ENCODE data around the gene CAPZA2.

The CAPZA2 gene

DNA sequence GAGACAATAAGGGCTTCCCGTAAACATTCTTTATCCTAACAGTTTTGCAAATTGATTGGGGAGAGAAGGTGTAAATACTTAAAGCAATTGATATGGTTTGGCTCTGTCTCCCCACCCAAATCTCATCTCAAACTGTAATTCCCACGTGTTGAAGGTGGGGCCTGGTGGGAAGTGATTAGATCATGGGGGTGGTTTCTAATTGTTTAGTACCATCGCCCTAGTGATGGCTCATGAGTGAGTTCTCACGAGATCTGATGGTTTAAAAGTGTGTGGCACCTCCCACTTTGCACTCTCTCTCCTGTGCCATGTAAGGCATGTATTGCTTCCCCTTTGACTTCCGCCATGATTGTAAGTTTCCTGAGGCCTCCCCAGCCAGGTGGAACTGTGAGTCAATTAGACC, 22.1 kb upstream of the CAPZA2 start:
- H3K36me3 ChIP-seq (ENCODE audit: insufficient read depth, low read length) = no peaks in the 10 kb centered on the region
- no peaks in the 10 kb centered on the region for H3K4me1 ChIP-seq (ENCODE audit: insufficient read depth, low read length)
- no peaks in the 10 kb centered on the region for H3K9me3 ChIP-seq (ENCODE audit: control insufficient read depth, insufficient read depth, low read length)
- H3K9ac ChIP-seq (ENCODE audit: low read depth, low read length) = no peak overlapping the region

DNA sequence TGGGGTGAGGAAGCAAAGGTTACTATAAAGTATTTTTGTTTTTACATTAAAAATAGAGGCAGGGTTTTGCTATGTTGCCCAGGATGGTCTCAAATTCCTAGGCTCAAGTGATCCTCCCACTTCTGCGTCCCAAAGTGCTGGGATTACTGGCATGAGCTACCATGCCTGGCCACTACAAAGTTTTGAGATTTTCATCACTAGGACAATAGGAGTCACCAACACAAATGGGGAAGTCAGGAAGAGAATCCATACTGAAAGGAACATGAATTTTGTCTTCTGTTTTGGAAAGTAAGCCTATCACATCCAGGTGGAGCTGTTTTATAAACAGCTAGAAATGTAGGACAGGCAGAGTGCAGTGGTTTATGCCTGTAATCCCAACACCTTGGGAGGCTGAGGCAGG, 20.0 kb upstream of the CAPZA2 start:
- Histone ChIP-seq H3K36me3 (ENCODE audit: insufficient read depth, low read length) (no peaks in the 10 kb centered on the region), H3K9ac (ENCODE audit: low read depth, low read length) (no peak overlapping the region), H3K4me1 (ENCODE audit: insufficient read depth, low read length) (no peaks in the 10 kb centered on the region), H3K9me3 (ENCODE audit: control insufficient read depth, insufficient read depth, low read length) (no peaks in the 10 kb centered on the region)

DNA sequence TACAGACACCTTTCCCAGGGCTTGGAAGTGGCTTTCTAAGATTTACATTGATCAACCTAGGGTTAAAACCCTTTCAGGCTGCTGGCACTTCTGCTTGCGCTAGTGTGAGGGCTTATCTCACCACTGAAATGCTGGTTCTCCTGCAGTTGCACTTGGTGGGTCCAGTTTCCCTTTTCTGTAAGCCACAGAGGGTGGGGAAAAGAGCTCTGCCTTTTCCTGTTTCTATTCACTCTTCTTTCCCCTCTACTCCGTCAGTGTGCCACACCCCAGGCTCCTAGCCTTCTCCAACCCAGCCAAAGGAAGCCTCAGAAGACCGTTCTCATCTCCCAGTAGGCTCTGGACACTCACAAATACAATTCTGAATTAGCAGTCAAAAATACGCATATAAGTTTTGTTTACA, 19.0 kb upstream of the CAPZA2 start:
- H3K4me1 ChIP-seq (ENCODE audit: insufficient read depth, low read length) = no peaks in the 10 kb centered on the region
- H3K9ac ChIP-seq (ENCODE audit: low read depth, low read length) = no peak overlapping the region
- no peaks in the 10 kb centered on the region for H3K9me3 ChIP-seq (ENCODE audit: control insufficient read depth, insufficient read depth, low read length)
- no peaks in the 10 kb centered on the region for H3K36me3 ChIP-seq (ENCODE audit: insufficient read depth, low read length)

DNA sequence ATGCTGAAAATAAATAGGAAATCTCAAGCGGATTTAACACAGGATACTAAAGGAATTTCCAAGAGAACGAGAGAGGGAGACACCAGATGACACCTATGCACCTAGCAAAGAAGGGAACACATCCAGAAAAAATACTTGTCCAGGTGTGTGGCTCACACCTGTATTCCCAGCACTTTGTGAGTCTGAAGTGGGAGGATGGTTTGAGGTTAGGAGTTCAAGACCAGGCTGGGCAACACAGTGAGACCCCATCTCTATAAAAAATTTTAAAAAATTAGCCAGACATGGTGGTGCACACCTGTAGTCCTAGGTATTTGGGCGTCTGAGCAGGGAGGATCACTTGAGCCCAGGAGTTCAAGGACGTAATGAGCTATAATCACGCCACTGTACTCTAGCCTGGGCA, 11.2 kb upstream of the CAPZA2 start:
- Histone ChIP-seq H3K36me3 (ENCODE audit: insufficient read depth, low read length) (no peaks in the 10 kb centered on the region), H3K4me1 (ENCODE audit: insufficient read depth, low read length) (peaks cover 9% of the 10 kb centered on the region; the same call in 1 of the 2 replicates), H3K9ac (ENCODE audit: low read depth, low read length) (no peak overlapping the region), H3K9me3 (ENCODE audit: control insufficient read depth, insufficient read depth, low read length) (no peaks in the 10 kb centered on the region)

DNA sequence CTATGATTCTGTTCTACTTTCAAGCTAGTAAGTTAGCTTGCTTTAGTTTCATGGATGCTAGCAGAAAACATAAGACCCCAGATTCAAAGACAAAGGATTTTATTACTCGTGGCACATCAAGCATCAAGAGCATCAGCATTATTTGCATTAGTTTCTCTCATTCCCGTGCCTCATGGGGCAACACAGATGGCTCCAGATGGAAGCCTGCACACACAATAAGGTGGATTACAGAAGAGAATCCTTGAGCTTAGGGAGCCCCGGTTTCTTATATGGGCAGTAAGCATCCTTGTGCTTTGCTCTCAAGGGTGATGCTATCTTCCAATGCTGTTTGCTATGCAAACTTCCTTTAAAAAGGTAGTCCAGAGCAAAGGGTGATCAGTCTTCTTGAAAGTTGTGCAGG, 10.7 kb upstream of the CAPZA2 start:
- Histone ChIP-seq H3K36me3 (ENCODE audit: insufficient read depth, low read length) (no peaks in the 10 kb centered on the region), H3K9me3 (ENCODE audit: control insufficient read depth, insufficient read depth, low read length) (no peaks in the 10 kb centered on the region), H3K9ac (ENCODE audit: low read depth, low read length) (no peak overlapping the region), H3K4me1 (ENCODE audit: insufficient read depth, low read length) (peaks cover 9% of the 10 kb centered on the region; the same call in 1 of the 2 replicates)

DNA sequence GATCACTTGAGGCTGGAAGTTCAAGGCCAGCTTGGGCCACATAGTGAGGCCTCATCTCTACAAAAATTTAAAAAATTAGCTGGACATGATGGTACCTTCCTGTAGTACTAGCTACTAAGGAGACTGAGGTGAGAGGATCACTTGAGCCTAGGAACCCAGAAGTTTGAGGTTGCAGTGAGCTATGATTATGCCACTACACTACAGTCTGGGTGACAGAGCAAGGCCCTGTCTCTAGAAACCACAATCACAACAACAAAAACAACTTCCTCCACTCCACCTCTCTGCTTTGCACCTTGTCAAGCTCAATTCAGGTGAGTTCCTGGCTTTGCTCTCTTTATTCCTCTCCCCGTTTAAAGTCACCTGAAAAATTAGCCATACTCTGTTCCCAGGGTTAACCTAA, 8.3 kb upstream of the CAPZA2 start:
- no peaks in the 10 kb centered on the region for H3K9me3 ChIP-seq (ENCODE audit: control insufficient read depth, insufficient read depth, low read length)

DNA sequence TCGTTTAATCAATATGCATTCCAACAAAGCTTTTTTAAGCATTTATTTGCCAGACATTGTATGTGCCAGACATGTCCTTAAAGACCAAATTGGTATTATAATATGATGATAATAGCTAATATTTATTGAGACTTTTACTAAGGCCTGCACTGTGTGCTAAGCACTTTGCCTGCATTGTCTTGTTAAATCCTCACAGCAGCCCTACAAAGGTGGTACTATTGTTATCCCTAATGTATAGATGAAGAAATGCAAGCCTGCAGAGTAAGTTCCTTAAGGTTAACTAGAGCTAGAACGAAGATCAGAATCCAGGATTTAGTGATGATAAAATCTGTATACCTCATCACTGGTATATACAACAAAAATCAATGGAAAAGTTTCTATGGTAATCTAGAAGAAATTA, 5.3 kb upstream of the CAPZA2 start:
- peaks cover 13% of the 10 kb centered on the region; the same call in 1 of the 2 replicates for H3K4me1 ChIP-seq (ENCODE audit: insufficient read depth, low read length)
- H3K9me3 ChIP-seq (ENCODE audit: control insufficient read depth, insufficient read depth, low read length) = no peaks in the 10 kb centered on the region
- no peaks in the 10 kb centered on the region for H3K36me3 ChIP-seq (ENCODE audit: insufficient read depth, low read length)
- H3K9ac ChIP-seq (ENCODE audit: low read depth, low read length) = no peak overlapping the region

More for the DNA sequence above, 8.3 kb upstream of the CAPZA2 start:
- H3K9ac ChIP-seq (ENCODE audit: low read depth, low read length) = no peak overlapping the region
- H3K4me1 ChIP-seq (ENCODE audit: insufficient read depth, low read length) = peaks cover 13% of the 10 kb centered on the region; the same call in 1 of the 2 replicates
- no peaks in the 10 kb centered on the region for H3K36me3 ChIP-seq (ENCODE audit: insufficient read depth, low read length)

DNA sequence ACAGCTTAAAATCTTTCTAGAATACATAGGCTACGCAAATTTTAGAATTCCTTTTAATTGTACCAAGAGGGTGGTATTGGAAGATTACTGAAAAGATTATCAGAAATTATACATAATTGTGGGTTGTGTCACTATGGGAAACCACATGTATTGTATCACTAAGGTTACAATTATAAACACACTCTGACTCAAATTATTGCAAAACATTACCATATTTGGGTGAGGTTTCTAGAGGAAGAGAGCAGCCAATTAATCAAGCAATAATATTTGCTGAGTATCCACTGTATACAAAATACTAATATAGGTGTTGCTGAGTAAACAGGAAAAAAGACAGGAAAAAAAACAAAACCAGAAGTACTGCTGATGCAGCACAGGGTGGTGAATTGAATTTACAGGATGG, 3.1 kb upstream of the CAPZA2 start:
- H3K4me1 ChIP-seq (ENCODE audit: insufficient read depth, low read length) = peaks cover 13% of the 10 kb centered on the region; the same call in 1 of the 2 replicates
- H3K36me3 ChIP-seq (ENCODE audit: insufficient read depth, low read length) = no peaks in the 10 kb centered on the region
- no peak overlapping the region for H3K9ac ChIP-seq (ENCODE audit: low read depth, low read length)
- H3K9me3 ChIP-seq (ENCODE audit: control insufficient read depth, insufficient read depth, low read length) = no peaks in the 10 kb centered on the region

DNA sequence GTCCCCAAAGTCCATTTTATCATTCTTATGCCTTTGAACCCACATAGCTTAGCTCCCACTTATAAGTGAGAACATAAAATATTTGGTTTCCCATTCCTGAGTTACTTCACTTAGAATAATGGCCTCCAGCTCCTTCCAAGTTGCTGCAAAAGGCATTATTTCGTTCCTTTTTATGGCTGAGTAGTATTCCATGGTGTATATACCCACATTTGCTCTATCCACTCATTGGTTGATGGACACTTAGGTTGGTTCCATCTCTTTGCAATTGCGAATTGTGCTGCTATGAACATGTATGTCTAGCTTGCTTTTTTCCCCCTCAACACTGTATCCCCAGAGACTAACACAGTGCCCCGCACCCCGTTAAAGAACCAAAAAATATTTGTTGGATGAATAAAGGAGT, 670 bp upstream of the CAPZA2 start:
- Histone ChIP-seq H3K9ac (ENCODE audit: low read depth, low read length) (peak overlapping the region; percentile 38; the same call in 1 of the 2 replicates), H3K9me3 (ENCODE audit: control insufficient read depth, insufficient read depth, low read length) (no peaks in the 10 kb centered on the region)

DNA sequence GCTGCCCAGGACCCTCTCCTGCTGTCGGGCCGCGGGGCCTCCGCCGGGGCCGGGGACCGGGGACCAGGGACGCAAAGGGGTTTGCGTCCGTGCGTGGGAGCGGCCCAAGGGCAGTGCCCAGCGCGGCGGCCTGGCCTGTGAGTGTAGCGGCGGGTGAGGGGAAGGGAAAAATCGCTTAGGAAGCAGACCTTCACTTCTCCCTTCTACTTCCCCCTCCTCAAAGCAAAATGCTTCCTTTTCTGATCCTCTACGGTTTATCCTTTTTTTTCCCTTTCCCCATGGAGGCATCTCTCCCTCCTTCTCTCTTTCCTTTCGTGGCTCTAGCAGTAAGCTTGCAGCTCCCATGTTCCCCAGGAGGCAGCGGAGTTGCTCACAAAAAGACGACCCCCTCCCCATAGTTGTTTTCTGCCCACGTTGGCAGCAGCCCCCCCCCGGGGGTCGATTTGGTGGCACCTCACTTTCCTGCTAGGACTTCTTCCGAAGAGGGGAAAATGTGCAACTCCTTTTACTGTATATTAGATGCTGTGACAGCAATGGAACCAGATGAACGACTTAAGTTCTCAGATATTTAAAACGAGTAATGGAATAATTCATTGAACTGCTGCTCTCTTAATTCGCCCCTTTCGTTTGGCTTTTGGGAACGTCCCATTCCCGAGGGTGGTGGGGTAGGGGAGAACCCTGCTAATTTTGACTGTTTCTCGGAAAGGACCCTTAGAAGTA, 724 bp downstream of the CAPZA2 start:
- peak overlapping the region; percentile 93 for H3K9ac ChIP-seq (ENCODE audit: low read depth, low read length)
- no peaks in the 10 kb centered on the region for H3K36me3 ChIP-seq (ENCODE audit: insufficient read depth, low read length)
- H3K9me3 ChIP-seq (ENCODE audit: control insufficient read depth, insufficient read depth, low read length) = no peaks in the 10 kb centered on the region
- H3K4me1 ChIP-seq (ENCODE audit: insufficient read depth, low read length) = no peaks in the 10 kb centered on the region; the same call in 1 of the 2 replicates

More for the DNA sequence above, 670 bp upstream of the CAPZA2 start:
- Histone ChIP-seq H3K4me1 (ENCODE audit: insufficient read depth, low read length) (peaks cover 3% of the 10 kb centered on the region; the same call in 1 of the 2 replicates), H3K36me3 (ENCODE audit: insufficient read depth, low read length) (no peaks in the 10 kb centered on the region)

DNA sequence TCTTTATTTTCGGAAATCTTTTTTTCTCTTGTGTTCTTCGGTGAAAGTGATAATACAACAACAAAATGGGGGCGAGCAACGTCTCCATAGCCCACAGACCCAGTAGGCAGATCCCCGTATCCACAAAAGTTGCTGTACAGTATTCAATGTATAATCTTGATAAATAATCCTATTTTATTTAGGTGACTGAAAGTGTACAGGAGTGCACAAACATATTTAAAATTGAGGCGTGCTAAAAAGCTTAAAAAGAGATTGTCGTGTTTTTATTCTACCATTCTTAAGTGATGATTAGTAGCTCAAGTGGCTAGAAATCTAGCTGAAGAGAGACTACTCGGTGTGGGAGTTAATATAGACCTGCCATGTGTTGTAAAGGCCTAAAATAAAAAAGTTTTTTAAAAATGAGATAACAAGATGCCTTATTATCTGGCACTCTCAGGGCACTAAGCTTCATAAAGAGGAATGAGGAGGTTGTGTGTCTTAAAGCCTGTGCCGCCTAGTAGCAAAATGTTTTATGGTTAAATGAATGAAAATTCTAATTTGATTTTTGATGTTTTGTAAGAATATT, 1.6 kb downstream of the CAPZA2 start:
- Histone ChIP-seq H3K36me3 (ENCODE audit: insufficient read depth, low read length) (no peaks in the 10 kb centered on the region), H3K4me1 (ENCODE audit: insufficient read depth, low read length) (no peaks in the 10 kb centered on the region; the same call in 1 of the 2 replicates), H3K9me3 (ENCODE audit: control insufficient read depth, insufficient read depth, low read length) (no peaks in the 10 kb centered on the region), H3K9ac (ENCODE audit: low read depth, low read length) (peak overlapping the region; percentile 93)

DNA sequence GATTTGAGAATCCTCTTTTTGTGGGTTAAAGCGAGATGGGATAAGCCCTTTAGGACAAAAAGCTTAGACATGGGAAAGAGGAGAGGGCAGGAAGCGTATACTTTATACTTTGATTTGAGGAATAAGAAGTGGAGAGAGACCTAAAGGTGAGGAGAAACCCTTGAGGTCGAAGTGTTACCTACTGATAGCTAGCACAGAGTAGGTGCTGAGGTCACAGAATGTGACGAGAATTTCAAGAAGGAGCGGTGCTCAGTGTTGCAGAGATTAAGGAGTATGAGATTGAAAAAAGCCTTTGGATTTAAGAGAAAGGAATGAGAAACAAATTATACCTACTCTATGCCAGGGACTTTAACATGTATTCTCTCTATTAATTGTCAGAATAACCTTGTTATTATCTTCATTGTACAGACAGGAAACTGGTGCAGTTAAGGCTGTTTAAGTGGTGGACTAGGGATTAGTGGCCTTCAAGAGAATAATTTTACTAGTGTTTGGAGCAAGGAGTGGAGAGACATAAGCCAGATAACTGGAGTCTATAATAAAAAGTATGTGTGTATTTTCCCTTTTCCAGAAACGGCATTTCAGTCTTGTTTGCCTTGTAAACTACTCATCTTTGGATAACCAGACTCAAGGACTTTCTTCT, 8.8 kb downstream of the CAPZA2 start:
- Histone ChIP-seq H3K4me1 (ENCODE audit: insufficient read depth, low read length) (no peaks in the 10 kb centered on the region; the same call in none of the 2 replicates), H3K36me3 (ENCODE audit: insufficient read depth, low read length) (no peaks in the 10 kb centered on the region; the same call in none of the 2 replicates), H3K9me3 (ENCODE audit: control insufficient read depth, insufficient read depth, low read length) (no peaks in the 10 kb centered on the region), H3K9ac (ENCODE audit: low read depth, low read length) (no peak overlapping the region)

DNA sequence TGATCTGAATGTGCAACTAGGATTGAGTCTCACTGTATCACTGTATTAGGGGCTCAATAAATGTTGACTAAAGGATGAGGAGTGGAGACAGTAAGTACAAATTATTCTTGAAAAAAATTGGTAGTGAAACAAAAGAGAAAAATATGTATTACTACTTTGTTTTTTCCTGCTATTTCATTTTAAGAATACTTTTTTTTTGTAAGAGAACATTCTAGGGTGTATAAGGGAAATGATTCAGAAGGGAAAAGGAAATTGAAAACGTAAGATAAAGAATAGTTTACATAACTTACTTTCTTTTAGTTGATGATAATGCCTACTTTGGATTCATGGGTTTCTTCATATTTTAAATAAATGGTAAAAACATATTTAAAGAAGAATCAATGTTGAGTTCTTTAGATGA, 9.6 kb downstream of the CAPZA2 start:
- peaks cover 3% of the 10 kb centered on the region for H3K4me1 ChIP-seq (ENCODE audit: insufficient read depth, low read length)

DNA sequence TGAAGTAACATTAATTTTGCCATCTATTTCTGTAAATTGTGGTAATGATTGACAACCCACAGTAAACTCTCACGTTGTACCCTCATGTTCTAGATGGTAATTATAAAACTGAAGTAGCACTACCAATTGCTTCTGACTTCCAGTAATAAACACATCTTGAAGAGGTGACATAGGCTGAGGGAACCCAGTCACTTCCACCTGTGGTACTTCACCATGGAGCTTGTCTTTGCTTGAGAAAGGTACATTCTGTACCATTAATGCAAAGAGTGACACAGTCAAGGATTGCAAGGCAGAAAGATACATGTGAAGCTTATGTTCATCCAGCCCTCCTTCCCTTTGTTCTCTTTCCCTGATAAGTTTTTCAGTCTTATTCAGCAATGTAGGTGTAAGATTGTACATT, 11.2 kb downstream of the CAPZA2 start:
- Histone ChIP-seq H3K9ac (ENCODE audit: low read depth, low read length) (no peak overlapping the region), H3K9me3 (ENCODE audit: control insufficient read depth, insufficient read depth, low read length) (no peaks in the 10 kb centered on the region), H3K36me3 (ENCODE audit: insufficient read depth, low read length) (no peaks in the 10 kb centered on the region; the same call in none of the 2 replicates), H3K4me1 (ENCODE audit: insufficient read depth, low read length) (peaks cover 3% of the 10 kb centered on the region)

More for the DNA sequence above, 9.6 kb downstream of the CAPZA2 start:
- H3K9ac ChIP-seq (ENCODE audit: low read depth, low read length) = no peak overlapping the region
- no peaks in the 10 kb centered on the region for H3K9me3 ChIP-seq (ENCODE audit: control insufficient read depth, insufficient read depth, low read length)
- H3K36me3 ChIP-seq (ENCODE audit: insufficient read depth, low read length) = no peaks in the 10 kb centered on the region; the same call in none of the 2 replicates

Measured in ES-I3 (cell line).